Embryonic facial prominence (tissue), 1 donor: ENCODE measurements around the gene NELFE.
"Not testable (repeated sequence)": the region's sequence is repeated elsewhere in the genome, so short reads cannot be mapped to it uniquely, and the experiment has no call there.

Source experiments
- DNase-seq: peaks from one replicate; pipeline ENCODE4 v3.0.0-alpha.2; 2016; ENCODE audit errors: extremely low spot score

NELFE gene

GRCh38 chr6:31958741-31959739, at the start of gene NELFE, which contains the start of gene SKIC2:
Gene NELFE (minus strand): TSS chr6:31958971. CDS start chr6:31958446, 525 bp downstream.
Gene SKIC2 (plus strand): TSS chr6:31959175. CDS start chr6:31959193, 18 bp downstream.
- peak; percentile 96 for DNase-seq

- not testable (repeated sequence) for DNase-seq
Observed at GRCh38 chr6:32008037-32008436, 49.3 kb upstream of the NELFE start.

- not testable (repeated sequence) for DNase-seq
Observed at GRCh38 chr6:32007086-32007485, 48.3 kb upstream of the NELFE start.

GRCh38 chr6:32005991-32006529, 47.3 kb upstream of the NELFE start:
- DNase-seq = not testable (repeated sequence)

GRCh38 chr6:32005538-32005880, 46.7 kb upstream of the NELFE start:
- DNase-seq = not testable (repeated sequence)

- DNase-seq = not testable (repeated sequence)
Observed at GRCh38 chr6:32004864-32005537, 46.2 kb upstream of the NELFE start.

GRCh38 chr6:32004393-32004792, 45.6 kb upstream of the NELFE start:
- not testable (repeated sequence) for DNase-seq

GRCh38 chr6:32003301-32003700, 44.5 kb upstream of the NELFE start:
- not testable (repeated sequence) for DNase-seq

- DNase-seq = not testable (repeated sequence)
Observed at GRCh38 chr6:32002546-32003268, 43.9 kb upstream of the NELFE start.

GRCh38 chr6:31996385-31996784, 37.6 kb upstream of the NELFE start:
- DNase-seq = not testable (repeated sequence)

GRCh38 chr6:31994421-31994820, 35.6 kb upstream of the NELFE start:
- DNase-seq = not testable (repeated sequence)

GRCh38 chr6:31989363-31989762, 30.6 kb upstream of the NELFE start:
- DNase-seq = not testable (repeated sequence)

GRCh38 chr6:31981744-31982143, 23.0 kb upstream of the NELFE start, which contains the start of gene C4A:
Gene C4A (plus strand): TSS chr6:31982057. CDS start chr6:31982108, 51 bp downstream.
- not testable (repeated sequence) for DNase-seq

GRCh38 chr6:31980998-31981397, 22.2 kb upstream of the NELFE start:
- not testable (repeated sequence) for DNase-seq

- DNase-seq = not testable (repeated sequence)
Observed at GRCh38 chr6:31980195-31980876, 21.6 kb upstream of the NELFE start.

- DNase-seq = no peak
Observed at GRCh38 chr6:31979238-31979898, 20.6 kb upstream of the NELFE start.

- no peak for DNase-seq
Observed at GRCh38 chr6:31978831-31979230, 20.1 kb upstream of the NELFE start.

GRCh38 chr6:31977816-31978431, 19.2 kb upstream of the NELFE start:
- DNase-seq = no peak

- DNase-seq = not testable (repeated sequence)
Observed at GRCh38 chr6:31976065-31976464, 17.3 kb upstream of the NELFE start.
